Adipose tissue (tissue), 3 donors: Measurements from ENCODE around the gene SCAMP4. TPM values are rescaled to one million over a fixed set of nuclear protein-coding genes. Genes with fewer than 3 reads are reported as not detected.

Source experiments
- H3K27ac ChIP-seq: one replicate; pipeline ENCODE4 v1.5.1; 2013; ENCODE audit warnings: low read depth, low read length
- WGBS, 3 donors: extraction: QIAGEN DNeasy Blood & Tissue Kit; methylation state at CpG; one replicate each; pipeline ENCODE4 v1.1.7; 2013; 5-methylcytosine and 5-hydroxymethylcytosine counted together
- polyA plus RNA-seq, 3 donors: library from polyadenylated mRNA; stranded (reverse); fragments of 200-250 nt; gene quantifications; one replicate each; pipeline ENCODE4 v1.2.3, GENCODE V29; 2013
- donor health status: healthy with polysubstance abuse.
- donor health status: Bipolar disorder and iron deficiency.
- donor health status: healthy.

SCAMP4 gene
- polyA plus RNA-seq, 3 donors = 18.7 to 29.2 (median 24.0) TPM

- 75 to 96% (median 94%) methylated on average over 10 of the region's 10 CpGs for WGBS, 3 donors
- no peak overlapping the region for H3K27ac ChIP-seq
Observed at GRCh38 chr19:1906985-1907562, 1.9 kb downstream of the SCAMP4 start.

- H3K27ac ChIP-seq = no peak overlapping the region
- WGBS, 3 donors = 32 to 77% (median 69%) methylated on average over 43 of the region's 43 CpGs
Observed at GRCh38 chr19:1907563-1908363, 2.6 kb downstream of the SCAMP4 start.

DNA sequence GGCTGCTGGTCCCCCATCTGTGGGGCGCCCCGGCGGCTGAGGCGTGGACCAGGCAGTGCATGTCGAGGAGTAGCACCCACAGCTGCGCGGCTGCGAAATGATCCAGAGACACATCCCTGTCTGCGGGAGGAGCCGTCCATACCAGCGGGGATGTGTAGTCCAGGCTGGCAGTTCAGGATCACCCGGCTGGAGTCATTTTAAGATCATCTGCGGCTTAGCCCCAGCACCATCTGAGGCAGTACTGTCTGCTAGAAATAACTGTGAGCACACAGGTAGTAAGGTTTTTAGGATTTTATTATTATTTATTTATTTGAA, 3.1 kb downstream of the SCAMP4 start:
- no peak overlapping the region for H3K27ac ChIP-seq
- WGBS, 3 donors = 49 to 92% (median 80%) methylated on average over 13 of the region's 13 CpGs

DNA sequence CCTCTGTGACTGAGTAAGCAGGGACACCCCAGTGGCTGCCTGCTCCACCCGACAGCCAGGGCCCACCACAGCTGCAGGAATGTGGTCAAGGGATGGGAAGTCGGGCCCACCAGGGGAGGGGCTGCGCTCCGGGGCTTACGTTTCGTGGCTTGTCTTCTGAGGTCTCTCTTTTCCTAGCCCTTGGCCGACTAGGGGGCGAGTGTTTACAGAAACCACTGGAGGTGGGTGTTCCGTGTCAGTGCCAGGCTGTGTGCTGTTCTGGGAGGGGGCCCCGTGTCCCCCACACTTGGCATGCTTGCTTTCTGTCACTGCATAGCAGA, 4.5 kb downstream of the SCAMP4 start:
- 29 to 60% (median 38%) methylated on average over 9 to 10 of the region's 10 CpGs for WGBS, 3 donors
- no peak overlapping the region for H3K27ac ChIP-seq

DNA sequence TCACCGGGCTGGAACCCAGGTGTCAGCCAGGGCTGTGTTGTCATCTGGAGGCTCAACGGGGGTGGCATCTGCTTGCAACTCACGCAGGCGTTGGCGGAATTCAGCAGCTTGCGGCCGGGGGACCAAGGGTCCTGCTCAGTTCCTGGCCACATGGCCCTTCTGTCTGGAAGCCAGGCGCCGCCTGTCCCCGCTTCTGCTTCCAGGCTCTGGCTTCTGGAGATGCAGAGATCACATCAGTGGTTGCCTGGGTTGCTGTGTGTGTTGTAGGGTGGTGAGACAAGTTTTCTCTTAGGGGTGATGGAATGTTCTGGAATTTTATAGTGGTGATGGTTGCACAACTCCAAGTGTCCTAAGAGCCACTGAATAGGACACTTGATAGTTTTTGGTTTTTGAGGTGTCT, 5.0 kb downstream of the SCAMP4 start:
- 76 to 95% (median 88%) methylated on average over 10 of the region's 10 CpGs for WGBS, 3 donors
- H3K27ac ChIP-seq = no peak overlapping the region

DNA sequence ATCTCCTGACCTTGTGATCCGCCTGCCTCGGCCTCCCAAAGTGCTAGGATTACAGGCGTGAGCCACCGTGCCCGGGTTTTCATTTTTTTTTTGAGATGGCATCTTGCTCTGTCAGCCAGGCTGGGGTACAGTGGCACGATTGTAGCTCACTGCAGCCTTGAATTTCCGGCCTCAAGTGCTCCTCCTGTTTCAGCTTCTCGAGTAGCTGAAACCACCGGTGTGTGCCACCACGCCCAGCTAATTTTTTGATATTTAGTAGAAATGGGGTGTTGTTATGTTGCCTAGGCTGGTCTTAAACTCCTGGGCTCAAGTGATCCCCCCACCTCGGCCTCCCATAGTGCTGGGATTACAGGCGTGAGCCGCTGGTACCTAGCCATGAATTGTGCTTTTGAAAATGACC, 5.9 kb downstream of the SCAMP4 start:
- no peak overlapping the region for H3K27ac ChIP-seq
- 89 to 94% (median 89%) methylated on average over 13 of the region's 13 CpGs for WGBS, 3 donors

GRCh38 chr19:1911995-1912394, 6.8 kb downstream of the SCAMP4 start:
- WGBS, 3 donors = 77 to 93% (median 92%) methylated on average over 30 to 37 of the region's 37 CpGs
- no peak overlapping the region for H3K27ac ChIP-seq

DNA sequence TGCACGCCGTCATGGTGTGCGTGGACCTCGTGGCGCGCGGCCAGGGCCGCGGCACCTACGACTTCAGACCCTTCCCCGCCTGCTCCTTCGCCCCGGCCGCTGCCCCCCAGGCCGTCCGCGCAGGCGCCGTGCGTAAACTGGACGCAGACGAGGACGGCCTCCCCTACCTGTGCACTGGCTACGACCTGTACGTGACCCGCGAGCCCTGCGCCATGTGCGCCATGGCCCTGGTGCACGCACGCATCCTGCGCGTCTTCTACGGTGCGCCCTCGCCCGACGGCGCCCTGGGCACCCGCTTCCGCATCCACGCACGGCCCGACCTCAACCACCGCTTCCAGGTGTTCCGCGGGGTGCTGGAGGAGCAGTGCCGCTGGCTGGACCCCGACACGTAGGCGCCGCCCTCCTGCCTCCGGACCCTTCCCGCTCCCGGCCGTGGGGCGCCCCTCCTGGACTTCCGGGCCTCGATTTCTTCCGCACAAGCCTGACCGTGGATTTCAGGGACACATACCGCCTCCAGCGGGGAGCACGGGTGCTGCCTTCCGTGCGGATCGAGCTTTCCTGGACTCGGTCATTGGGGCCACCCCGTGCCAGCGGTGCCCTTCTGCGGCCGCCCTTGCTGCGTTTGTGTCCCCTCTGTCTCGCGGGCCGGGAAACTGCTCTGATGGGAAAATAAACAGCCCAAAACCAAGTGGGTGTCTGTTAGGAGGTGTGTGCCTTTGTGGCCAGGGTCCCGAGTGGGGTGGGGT, 7.7 kb downstream of the SCAMP4 start:
- H3K27ac ChIP-seq = no peak overlapping the region
- 95 to 97% (median 97%) methylated on average over 77 of the region's 77 CpGs for WGBS, 3 donors

DNA sequence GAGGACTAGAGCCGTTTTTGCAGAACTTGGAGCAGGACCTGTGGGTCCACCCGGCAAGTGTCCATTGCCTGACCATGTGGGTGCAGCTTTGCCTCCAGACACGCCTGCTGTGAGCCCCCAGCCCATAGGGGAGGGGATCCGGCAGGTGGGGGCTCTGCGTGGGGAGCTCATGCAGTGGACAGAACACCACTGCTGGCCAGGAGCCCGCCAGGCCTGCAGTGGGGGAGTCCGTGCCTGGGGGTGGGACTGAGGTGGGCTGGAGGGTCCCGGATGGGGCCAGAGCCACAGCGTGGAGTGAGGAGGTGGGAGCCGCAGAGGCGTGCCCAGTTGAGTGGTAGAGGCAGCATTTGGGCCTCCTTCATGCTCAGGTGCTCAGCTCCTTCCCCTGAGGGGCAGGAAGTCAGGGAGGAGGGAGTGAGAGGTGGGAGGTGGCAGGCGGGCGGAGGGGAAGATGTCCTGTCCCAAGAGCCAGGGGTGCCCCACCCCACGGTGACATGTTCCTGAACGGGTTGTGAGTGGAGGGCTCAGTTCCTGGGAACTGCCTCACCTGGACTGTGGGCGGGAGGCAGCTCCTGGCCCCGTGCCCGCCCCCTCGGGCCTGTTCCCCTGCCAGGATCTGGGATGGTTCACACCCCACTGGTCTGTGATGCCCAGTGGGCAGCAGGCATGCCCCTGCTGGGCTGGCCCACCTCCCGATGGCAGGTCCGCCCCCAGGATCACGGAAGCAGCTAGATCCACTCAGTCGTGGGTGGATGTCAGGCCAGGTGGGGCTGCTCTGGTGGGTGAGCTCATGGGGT, 8.8 kb downstream of the SCAMP4 start:
- 51 to 90% (median 81%) methylated on average over 20 to 23 of the region's 23 CpGs for WGBS, 3 donors

GRCh38 chr19:1914826-1915341, 9.7 kb downstream of the SCAMP4 start:
- WGBS, 3 donors = 87 to 94% (median 93%) methylated on average over 23 of the region's 23 CpGs
- no peak overlapping the region for H3K27ac ChIP-seq

More for the DNA sequence above, 8.8 kb downstream of the SCAMP4 start:
- no peak overlapping the region for H3K27ac ChIP-seq

- 67 to 88% (median 73%) methylated on average over 17 of the region's 17 CpGs for WGBS, 3 donors
Observed at GRCh38 chr19:1917146-1917545, 11.9 kb downstream of the SCAMP4 start.

GRCh38 chr19:1917926-1918325, 12.7 kb downstream of the SCAMP4 start:
- WGBS, 3 donors = 93 to 94% (median 94%) methylated on average over 22 to 25 of the region's 25 CpGs
- H3K27ac ChIP-seq = no peak overlapping the region

More at GRCh38 chr19:1917146-1917545, 11.9 kb downstream of the SCAMP4 start:
- H3K27ac ChIP-seq = no peak overlapping the region

- 96 to 97% (median 96%) methylated on average over 28 of the region's 28 CpGs for WGBS, 3 donors
- H3K27ac ChIP-seq = no peak overlapping the region
Observed at GRCh38 chr19:1918975-1919374, 13.8 kb downstream of the SCAMP4 start.

DNA sequence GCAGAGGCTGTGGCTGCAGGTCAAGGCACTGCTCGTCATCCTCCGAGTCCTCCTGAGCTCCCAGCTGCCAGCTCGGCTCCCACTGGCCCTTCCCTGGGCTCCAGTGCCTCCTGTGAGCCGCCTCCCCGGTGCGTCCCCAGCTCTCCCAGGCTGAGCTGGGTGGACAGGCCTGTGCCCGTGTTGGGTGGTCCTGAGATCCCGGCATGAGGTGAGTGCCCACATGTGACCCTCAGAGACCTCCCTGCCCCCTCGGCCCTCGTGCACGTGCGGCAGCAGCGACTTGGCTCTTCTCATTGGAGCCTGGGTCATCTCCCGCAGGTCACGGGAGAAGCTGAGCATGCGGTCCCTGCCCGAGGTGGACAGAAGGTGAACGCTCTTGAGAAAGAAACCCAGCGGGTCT, 15.4 kb downstream of the SCAMP4 start:
- WGBS, 3 donors = 94 to 95% (median 94%) methylated on average over 18 to 19 of the region's 19 CpGs
- no peak overlapping the region for H3K27ac ChIP-seq

GRCh38 chr19:1921326-1921725, 16.1 kb downstream of the SCAMP4 start:
- 87 to 92% (median 88%) methylated on average over 19 of the region's 19 CpGs for WGBS, 3 donors
- no peak overlapping the region for H3K27ac ChIP-seq

GRCh38 chr19:1921825-1922224, 16.6 kb downstream of the SCAMP4 start:
- H3K27ac ChIP-seq = no peak overlapping the region
- 92 to 94% (median 92%) methylated on average over 15 of the region's 15 CpGs for WGBS, 3 donors

DNA sequence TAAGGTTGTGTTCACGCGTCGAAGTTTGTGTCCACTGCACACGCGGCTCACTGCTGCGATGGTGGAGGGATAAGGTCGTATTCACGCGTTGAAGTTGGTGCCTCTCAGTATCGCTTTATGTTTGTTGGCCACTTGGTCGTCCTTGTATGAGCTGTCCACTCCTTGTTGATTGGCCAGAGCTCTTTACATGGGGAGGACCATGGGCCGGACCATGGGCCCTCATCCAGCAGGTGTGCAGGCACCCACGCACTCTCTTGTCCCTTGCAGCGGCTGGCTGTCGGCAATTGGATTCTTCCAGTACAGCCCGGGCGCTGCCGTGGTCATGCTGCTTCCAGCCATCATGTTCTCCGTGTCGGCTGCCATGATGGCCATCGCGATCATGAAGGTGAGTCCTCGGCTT, 17.6 kb downstream of the SCAMP4 start:
- 94 to 97% (median 94%) methylated on average over 23 of the region's 23 CpGs for WGBS, 3 donors
- H3K27ac ChIP-seq = no peak overlapping the region

- H3K27ac ChIP-seq = no peak overlapping the region
- WGBS, 3 donors = 80 to 88% (median 86%) methylated on average over 8 of the region's 8 CpGs
Observed at GRCh38 chr19:1923319-1923718, 18.1 kb downstream of the SCAMP4 start.
